GM18508 (cell line): ENCODE measurements around the gene BLOC1S3.
"Not testable (repeated sequence)": the region's sequence is repeated elsewhere in the genome, so short reads cannot be mapped to it uniquely, and the experiment has no call there.

ENCODE experiments used
- ATAC-seq: cut with Tn5 transposase; IDR thresholded peaks from one replicate; pipeline ENCODE4 v1.9.1; 2021; ENCODE audit warnings: moderate number of reproducible peaks; ENCODE audit not compliant: insufficient read depth, unreplicated experiment

The BLOC1S3 gene

GRCh38 chr19:45217957-45218334, 39.4 kb downstream of the BLOC1S3 start:
- ATAC-seq, result no peak

- no peak for ATAC-seq
Observed at GRCh38 chr19:45218426-45218825, 39.8 kb downstream of the BLOC1S3 start.

- ATAC-seq, result no peak
Observed at GRCh38 chr19:45218911-45219743, 40.5 kb downstream of the BLOC1S3 start.

GRCh38 chr19:45222724-45223123, 44.1 kb downstream of the BLOC1S3 start:
- no peak for ATAC-seq

- no peak for ATAC-seq
Observed at GRCh38 chr19:45223879-45224278, 45.3 kb downstream of the BLOC1S3 start.

- ATAC-seq, result no peak
Observed at GRCh38 chr19:45224645-45225044, 46.1 kb downstream of the BLOC1S3 start.

- ATAC-seq, result not testable (repeated sequence)
Observed at GRCh38 chr19:45229056-45229455, 50.5 kb downstream of the BLOC1S3 start.
